ENCODE data around the gene RNF26. TPM values are rescaled to one million over a fixed set of nuclear protein-coding genes. Genes with fewer than 3 reads are reported as not detected.

The RNF26 gene
- total RNA-seq, 1 experiment from 2014 or later: 92.7 TPM

- no peaks in the 10 kb centered on the region for H3K9me3 Mint-ChIP-seq (ENCODE audit: unreplicated experiment)
- H3K27ac Mint-ChIP-seq (ENCODE audit: unreplicated experiment): peak overlapping the region; percentile 97
- BruUV-seq (replicated peaks): TSS peak; percentile 45
- ChIA-PET CTCF (interaction anchor here (0.6 to 3.4 kb wide), 13 partner anchors 9 to 1529 kb away, joined by 3 to 91 read pairs (median 4); partner anchors contain the start of genes C1QTNF5 and USP2), POLR2A (interaction anchor here (1.0 to 1.9 kb wide), 6 partner anchors 8 to 241 kb away, joined by 3 to 15 read pairs (median 6); partner anchors contain the start of genes HINFP, RNF26 and USP2)
- TF ChIP-seq CTCF (IDR thresholded peaks at IDR 0.05; ENCODE audit: insufficient read depth in 1 of 2, low read depth in 1 of 2, low read length in 1 of 2, severe bottlenecking in 1 of 2, unreplicated experiment in 1 of 2): no peak
- intact Hi-C loops (cut with micrococcal nuclease; ENCODE audit: unreplicated experiment): loop anchor here (1.0 kb wide), 3 partner anchors 19 to 28 kb away; partner anchors contain the start of genes RNF26 and USP2
- no peaks in the 10 kb centered on the region for H3K27me3 Mint-ChIP-seq (ENCODE audit: insufficient read depth, unreplicated experiment)
- peak overlapping the region; percentile 77 for H3K4me3 Mint-ChIP-seq (ENCODE audit: unreplicated experiment)
- Histone ChIP-seq H3K9me3 (no peaks in the 10 kb centered on the region), H3K4me3 (ENCODE audit: low read depth, low read length) (no peak overlapping the region), H3K27me3 (replicated peaks; ENCODE audit: control insufficient read depth, insufficient read depth, low read length) (no peaks in the 10 kb centered on the region), H3K4me1 (peaks cover 56% of the 10 kb centered on the region), H3K36me3 (ENCODE audit: control insufficient read depth, insufficient read depth, low read length) (peaks cover 6% of the 10 kb centered on the region; the same call in 1 of the 2 replicates)
- H3K36me3 Mint-ChIP-seq (ENCODE audit: insufficient read depth, unreplicated experiment): peaks cover 18% of the 10 kb centered on the region
- H3K4me1 Mint-ChIP-seq (ENCODE audit: low read depth, unreplicated experiment): peaks cover 51% of the 10 kb centered on the region
- DNase-seq: no peak
Measured at GRCh38 chr11:119361941-119362725, 27.8 kb downstream of the RNF26 start.

GRCh38 chr11:119362741-119363080, 28.4 kb downstream of the RNF26 start:
- intact Hi-C loops (cut with micrococcal nuclease; ENCODE audit: unreplicated experiment): no loop called here
- Mint-ChIP-seq H3K4me1 (ENCODE audit: low read depth, unreplicated experiment) (peaks cover 56% of the 10 kb centered on the region), H3K27ac (ENCODE audit: unreplicated experiment) (peak overlapping the region; percentile 97), H3K4me3 (ENCODE audit: unreplicated experiment) (peak overlapping the region; percentile 77), H3K27me3 (ENCODE audit: insufficient read depth, unreplicated experiment) (no peaks in the 10 kb centered on the region), H3K9me3 (ENCODE audit: unreplicated experiment) (no peaks in the 10 kb centered on the region), H3K36me3 (ENCODE audit: insufficient read depth, unreplicated experiment) (peaks cover 18% of the 10 kb centered on the region)
- Histone ChIP-seq H3K4me1 (peaks cover 62% of the 10 kb centered on the region), H3K9me3 (no peaks in the 10 kb centered on the region), H3K36me3 (ENCODE audit: control insufficient read depth, insufficient read depth, low read length) (peaks cover 6% of the 10 kb centered on the region; the same call in 1 of the 2 replicates), H3K27me3 (replicated peaks; ENCODE audit: control insufficient read depth, insufficient read depth, low read length) (no peaks in the 10 kb centered on the region), H3K4me3 (ENCODE audit: low read depth, low read length) (no peak overlapping the region)
- no TSS peak for BruUV-seq (replicated peaks)
- POLR2A ChIA-PET: no interaction called here
- no peak for DNase-seq
- CTCF ChIA-PET: interaction anchor here (0.6 to 3.4 kb wide), 6 partner anchors 12 to 1529 kb away, joined by 3 to 91 read pairs (median 6); partner anchors contain the start of gene C1QTNF5
- no peak for TF ChIP-seq CTCF (IDR thresholded peaks at IDR 0.05; ENCODE audit: insufficient read depth in 1 of 2, low read depth in 1 of 2, low read length in 1 of 2, severe bottlenecking in 1 of 2, unreplicated experiment in 1 of 2)

- Mint-ChIP-seq H3K36me3 (ENCODE audit: insufficient read depth, unreplicated experiment) (peaks cover 17% of the 10 kb centered on the region), H3K9me3 (ENCODE audit: unreplicated experiment) (no peaks in the 10 kb centered on the region), H3K27ac (ENCODE audit: unreplicated experiment) (peak overlapping the region; percentile 28), H3K4me1 (ENCODE audit: low read depth, unreplicated experiment) (peaks cover 62% of the 10 kb centered on the region), H3K4me3 (ENCODE audit: unreplicated experiment) (peak overlapping the region; percentile 77), H3K27me3 (ENCODE audit: insufficient read depth, unreplicated experiment) (no peaks in the 10 kb centered on the region)
- TF ChIP-seq CTCF (IDR thresholded peaks at IDR 0.05; ENCODE audit: insufficient read depth in 1 of 2, low read depth in 1 of 2, low read length in 1 of 2, severe bottlenecking in 1 of 2, unreplicated experiment in 1 of 2): no peak
- Histone ChIP-seq H3K9me3 (no peaks in the 10 kb centered on the region), H3K27me3 (replicated peaks; ENCODE audit: control insufficient read depth, insufficient read depth, low read length) (no peaks in the 10 kb centered on the region), H3K4me3 (ENCODE audit: low read depth, low read length) (peak overlapping the region; percentile 64), H3K4me1 (peaks cover 67% of the 10 kb centered on the region), H3K36me3 (ENCODE audit: control insufficient read depth, insufficient read depth, low read length) (peaks cover 5% of the 10 kb centered on the region; the same call in 1 of the 2 replicates)
- POLR2A ChIA-PET: interaction anchor here (0.6 kb wide), 1 partner anchor 28 kb away, joined by 11 read pairs; no protein-coding TSS in a partner anchor
- no TSS peak for BruUV-seq (replicated peaks)
- CTCF ChIA-PET: interaction anchor here (0.6 to 3.4 kb wide), 5 partner anchors 11 to 75 kb away, joined by 3 to 91 read pairs (median 8); partner anchors contain the start of gene C1QTNF5
- intact Hi-C loops (cut with micrococcal nuclease; ENCODE audit: unreplicated experiment): no loop called here
- no peak for DNase-seq
Measured at GRCh38 chr11:119363081-119363850, 28.9 kb downstream of the RNF26 start.

All from Caco-2 (cell line).